K562 (cell line): ENCODE measurements around the gene ATP1A3. TPM values are rescaled to one million over a fixed set of nuclear protein-coding genes. Genes with fewer than 3 reads are reported as not detected.

Experiments
- AFF4 ChIP-seq: sonication (generic); formaldehyde crosslinking; IDR thresholded peaks from 2 replicates; pipeline ENCODE4 v1.8.0; 2023; ENCODE audit warnings: mild to moderate bottlenecking, missing genetic modification reagents
- ASH1L ChIP-seq: fragments of 450-650 bp; IDR thresholded peaks from 2 replicates; pipeline ENCODE4 v1.6.1; 2018; ENCODE audit warnings: borderline replicate concordance, mild to moderate bottlenecking, low read depth; ENCODE audit not compliant: partially characterized antibody
- ATF7 ChIP-seq: fragments of 450-650 bp; IDR thresholded peaks from 2 replicates; pipeline ENCODE4 v1.7.1; 2014; ENCODE audit warnings: mild to moderate bottlenecking, moderate library complexity
- CBFB ChIP-seq: sonication (generic); formaldehyde crosslinking; IDR thresholded peaks from 2 replicates; pipeline ENCODE4 v1.4.0; 2020; ENCODE audit warnings: mild to moderate bottlenecking, missing genetic modification reagents
- CHCHD3 ChIP-seq: fragments of 250-450 bp; sonication (Bioruptor Pico); IDR thresholded peaks from 2 replicates; pipeline ENCODE4 v2.1.2; 2022; ENCODE audit warnings: mild to moderate bottlenecking
- GTF3C2 ChIP-seq: IDR thresholded peaks from 3 replicates; pipeline ENCODE4 v1.6.1; 2011; ENCODE audit warnings: borderline replicate concordance, mild to moderate bottlenecking, moderate library complexity; ENCODE audit not compliant: insufficient read length; ENCODE audit errors: extremely low read depth
- LEF1 ChIP-seq: fragments of 450-650 bp; IDR thresholded peaks from 2 replicates; pipeline ENCODE4 v1.6.1; 2016; ENCODE audit warnings: mild to moderate bottlenecking
- MAX ChIP-seq: sonication (generic); formaldehyde crosslinking; IDR thresholded peaks from 2 replicates; pipeline ENCODE4 v1.9.0; 2022; ENCODE audit warnings: mild to moderate bottlenecking, missing genetic modification reagents
- PTRF ChIP-seq: fragments of 450-650 bp; IDR thresholded peaks from 2 replicates; pipeline ENCODE4 v1.6.1; 2016; ENCODE audit warnings: mild to moderate bottlenecking, missing genetic modification characterization, missing compliant biosample characterization
- SOX6 ChIP-seq: fragments of 450-650 bp; IDR thresholded peaks from 2 replicates; pipeline ENCODE4 v1.6.1; 2014; ENCODE audit warnings: mild to moderate bottlenecking
- STAT5A ChIP-seq: IDR thresholded peaks from 2 replicates; pipeline ENCODE4 v1.6.1; 2012; ENCODE audit warnings: low read length, inconsistent platforms, borderline replicate concordance
- TSHZ1 ChIP-seq: fragments of 250-450 bp; sonication (Bioruptor Pico); IDR thresholded peaks from 2 replicates; pipeline ENCODE4 v1.4.0; 2020; ENCODE audit warnings: mild to moderate bottlenecking, moderate library complexity
- ZFP30 ChIP-seq: fragments of 250-450 bp; sonication (Bioruptor Pico); IDR thresholded peaks from 2 replicates; pipeline ENCODE4 v1.8.0; 2022; ENCODE audit warnings: moderate library complexity, mild to moderate bottlenecking, inconsistent platforms, borderline replicate concordance
- ZNF263 ChIP-seq: sonication (generic); formaldehyde crosslinking; IDR thresholded peaks from 2 replicates; pipeline ENCODE4 v1.8.0; 2022; ENCODE audit warnings: mild to moderate bottlenecking, missing genetic modification reagents, borderline replicate concordance
- ZNF57 ChIP-seq: fragments of 450-650 bp; formaldehyde crosslinking; IDR thresholded peaks from 2 replicates; pipeline ENCODE4 v1.4.0; 2020; ENCODE audit warnings: mild to moderate bottlenecking, moderate library complexity
- ZNF696 ChIP-seq: fragments of 250-450 bp; sonication (Bioruptor Pico); conservative IDR thresholded peaks from 2 replicates; pipeline ENCODE4 v1.4.0; 2020; ENCODE audit warnings: mild to moderate bottlenecking, moderate library complexity
- ZNF766 ChIP-seq: fragments of 200-800 bp; sonication (Bioruptor generic); conservative IDR thresholded peaks from 2 replicates; pipeline ENCODE4 v1.6.1; 2016; ENCODE audit warnings: missing genetic modification characterization, missing compliant biosample characterization
- ZNF830 ChIP-seq: fragments of 250-450 bp; sonication (Bioruptor Pico); IDR thresholded peaks from 2 replicates; pipeline ENCODE4 v1.5.0; 2021; ENCODE audit warnings: mild to moderate bottlenecking
- polyA plus RNA-seq, 8 experiments: library from polyadenylated mRNA; depleted of rRNA in 4 of 8; stranded (reverse) in 5 of 8; unstranded in 3 of 8; fragments of >200 nt; fragmentation: Nextera tagmentation in 2 of 8; fragmentation: Illumina TruSeq in 1 of 8; extraction: Ambion mirVana in 2 of 8; extraction: Trizol in 1 of 8; gene quantifications; 2 replicates each; pipeline versions ENCODE4 v1.2.1 to v1.2.3, GENCODE V29; 2011 to 2014; ENCODE audit warnings: inconsistent platforms in 1 of 8, missing spikeins in 1 of 8
- total RNA-seq, 7 experiments: library from RNA; depleted of rRNA in 6 of 7; stranded (reverse); fragments of >200 nt in 6 of 7; fragmentation: Illumina TruSeq in 2 of 7; extraction: Trizol in 2 of 7; gene quantifications; 2 replicates each; pipeline versions ENCODE4 v1.2.1 to v1.2.3, GENCODE V29; 2011 to 2021; ENCODE audit warnings: low replicate concordance in 1 of 7

Gene ATP1A3
- total and polyA plus RNA-seq, 9 of the 15 experiments (the other 6 are each of a cell fraction or from before 2014, with no cell fraction given), result 0.03 to 1.0 (median 0.17) TPM; not detected in 3

GRCh38 chr19:41958367-41959055, 35.5 kb downstream of the ATP1A3 start (continued):
- TF ChIP-seq PTRF (tag) (no peak), ZNF766 (CRISPR knock-in tag) (no peak), STAT5A (no peak), ZNF696 (no peak), CHCHD3 (CRISPR knock-in tag) (no peak), GTF3C2 (no peak), ZNF830 (no peak), LEF1 (no peak), ASH1L (no peak), TSHZ1 (CRISPR knock-in tag) (no peak), SOX6 (no peak), ZNF57 (CRISPR knock-in tag) (no peak), ATF7 (no peak), ZFP30 (no peak), CBFB (CRISPR knock-in tag) (no peak), MAX (CRISPR knock-in tag) (0 out of 2 replicates have a peak, but pooled peaks have one; percentile 37), AFF4 (CRISPR knock-in tag) (no peak), ZNF263 (peak; percentile 73)
